ENCODE data around the gene FLACC1.

The FLACC1 gene

GRCh38 chr2:201264472-201265173 is 92.5 kb downstream of the FLACC1 start:
- no peak overlapping the region for H3K4me3 ChIP-seq (ENCODE audit: low read depth, low read length)
- no peak for DNase-seq (ENCODE audit: low read depth)
- no peak for TF ChIP-seq CTCF (IDR thresholded peaks at IDR 0.05; ENCODE audit: low read depth, low read length, missing control alignments)
- in situ Hi-C loops (cut with HindIII; ENCODE audit: low sequenced_read_pairs), result no loop called here

- no peak for TF ChIP-seq CTCF (IDR thresholded peaks at IDR 0.05; ENCODE audit: low read depth, low read length, missing control alignments)
- in situ Hi-C loops (cut with HindIII; ENCODE audit: low sequenced_read_pairs), result no loop called here
- no peak for DNase-seq (ENCODE audit: low read depth)
- no peak overlapping the region for H3K4me3 ChIP-seq (ENCODE audit: low read depth, low read length)
These were observed 93.4 kb downstream of the FLACC1 start for GRCh38 chr2:201263779-201264178.

- no peak for DNase-seq (ENCODE audit: low read depth)
- in situ Hi-C loops (cut with HindIII; ENCODE audit: low sequenced_read_pairs), result no loop called here
- TF ChIP-seq CTCF (IDR thresholded peaks at IDR 0.05; ENCODE audit: low read depth, low read length, missing control alignments), result no peak
- no peak overlapping the region for H3K4me3 ChIP-seq (ENCODE audit: low read depth, low read length)
These were observed 94.4 kb downstream of the FLACC1 start for GRCh38 chr2:201262718-201263117.

- in situ Hi-C loops (cut with HindIII; ENCODE audit: low sequenced_read_pairs), result no loop called here
- H3K4me3 ChIP-seq (ENCODE audit: low read depth, low read length), result no peak overlapping the region
- DNase-seq (ENCODE audit: low read depth), result no peak
- TF ChIP-seq CTCF (IDR thresholded peaks at IDR 0.05; ENCODE audit: low read depth, low read length, missing control alignments), result no peak
These were observed 95.2 kb downstream of the FLACC1 start for GRCh38 chr2:201261906-201262305.

- H3K4me3 ChIP-seq (ENCODE audit: low read depth, low read length), result no peak overlapping the region
- no peak for TF ChIP-seq CTCF (IDR thresholded peaks at IDR 0.05; ENCODE audit: low read depth, low read length, missing control alignments)
- no peak for DNase-seq (ENCODE audit: low read depth)
- in situ Hi-C loops (cut with HindIII; ENCODE audit: low sequenced_read_pairs), result no loop called here
These were observed 95.7 kb downstream of the FLACC1 start for GRCh38 chr2:201261471-201261870.

- in situ Hi-C loops (cut with HindIII; ENCODE audit: low sequenced_read_pairs), result no loop called here
- H3K4me3 ChIP-seq (ENCODE audit: low read depth, low read length), result peak within 1 kb of the TSS; percentile 68
- no peak for TF ChIP-seq CTCF (IDR thresholded peaks at IDR 0.05; ENCODE audit: low read depth, low read length, missing control alignments)
- no peak for DNase-seq (ENCODE audit: low read depth)
These were observed 96.8 kb downstream of the FLACC1 start, which contains the start of gene CASP8 for GRCh38 chr2:201260302-201260800. TSS of gene CASP8 (plus strand) at chr2:201260536. CDS start at chr2:201266487, 5,951 bp downstream.
